Measurements from ENCODE around the gene ACCSL.

DNA sequence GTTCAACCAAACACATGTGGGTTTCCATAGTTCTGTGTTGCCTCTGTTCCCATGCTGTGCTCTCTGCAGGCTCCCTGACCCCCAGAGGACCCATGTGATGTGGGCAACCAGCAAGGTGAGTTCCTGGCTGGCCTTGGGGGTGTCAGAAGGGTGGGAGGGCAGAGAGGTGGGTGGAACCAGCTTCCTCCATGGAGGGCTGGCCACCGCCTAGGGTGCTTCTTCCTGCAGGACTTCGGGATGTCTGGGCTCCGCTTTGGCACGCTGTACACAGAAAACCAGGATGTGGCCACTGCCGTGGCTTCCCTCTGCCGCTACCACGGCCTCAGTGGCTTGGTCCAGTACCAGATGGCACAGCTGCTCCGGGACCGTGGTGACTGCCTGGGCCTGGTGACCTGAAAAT, 33.2 kb downstream of the ACCSL start:
- TF ChIP-seq, protein P1, sequence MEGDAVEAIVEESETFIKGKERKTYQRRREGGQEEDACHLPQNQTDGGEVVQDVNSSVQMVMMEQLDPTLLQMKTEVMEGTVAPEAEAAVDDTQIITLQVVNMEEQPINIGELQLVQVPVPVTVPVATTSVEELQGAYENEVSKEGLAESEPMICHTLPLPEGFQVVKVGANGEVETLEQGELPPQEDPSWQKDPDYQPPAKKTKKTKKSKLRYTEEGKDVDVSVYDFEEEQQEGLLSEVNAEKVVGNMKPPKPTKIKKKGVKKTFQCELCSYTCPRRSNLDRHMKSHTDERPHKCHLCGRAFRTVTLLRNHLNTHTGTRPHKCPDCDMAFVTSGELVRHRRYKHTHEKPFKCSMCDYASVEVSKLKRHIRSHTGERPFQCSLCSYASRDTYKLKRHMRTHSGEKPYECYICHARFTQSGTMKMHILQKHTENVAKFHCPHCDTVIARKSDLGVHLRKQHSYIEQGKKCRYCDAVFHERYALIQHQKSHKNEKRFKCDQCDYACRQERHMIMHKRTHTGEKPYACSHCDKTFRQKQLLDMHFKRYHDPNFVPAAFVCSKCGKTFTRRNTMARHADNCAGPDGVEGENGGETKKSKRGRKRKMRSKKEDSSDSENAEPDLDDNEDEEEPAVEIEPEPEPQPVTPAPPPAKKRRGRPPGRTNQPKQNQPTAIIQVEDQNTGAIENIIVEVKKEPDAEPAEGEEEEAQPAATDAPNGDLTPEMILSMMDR (IDR thresholded peaks at IDR 0.05): no peak
- no peak for TF ChIP-seq EZH2phosphoT487 (IDR thresholded peaks at IDR 0.05)

Data from neural progenitor cell (in vitro differentiated cells).